BLaER1 (cell line): ENCODE data around the gene MGLL.

Experiments
- H3K27ac ChIP-seq: shearing (Covaris generic); formaldehyde crosslinking; 2 replicates; pipeline ENCODE4 v1.8.1; 2022
- H3K27me3 ChIP-seq: shearing (Covaris generic); formaldehyde crosslinking; 2 replicates; pipeline ENCODE4 v1.8.1; 2022
- H3K36me3 ChIP-seq: shearing (Covaris generic); formaldehyde crosslinking; 2 replicates; pipeline ENCODE4 v1.8.1; 2022
- H3K4me1 ChIP-seq: shearing (Covaris generic); formaldehyde crosslinking; 2 replicates; pipeline ENCODE4 v1.8.1; 2022
- H3K4me2 ChIP-seq: shearing (Covaris generic); formaldehyde crosslinking; 2 replicates; pipeline ENCODE4 v1.8.1; 2022
- H3K4me3 ChIP-seq: shearing (Covaris generic); formaldehyde crosslinking; 2 replicates; pipeline ENCODE4 v1.8.1; 2022
- H3K9ac ChIP-seq: shearing (Covaris generic); formaldehyde crosslinking; 2 replicates; pipeline ENCODE4 v1.8.1; 2022
- H3K9me3 ChIP-seq: shearing (Covaris generic); formaldehyde crosslinking; 2 replicates; pipeline ENCODE4 v1.8.1; 2022
- H4K20me1 ChIP-seq: shearing (Covaris generic); formaldehyde crosslinking; 2 replicates; pipeline ENCODE4 v1.8.1; 2022
- Cebpa-rat ChIP-seq: shearing (Covaris generic); IDR thresholded peaks from 2 replicates; pipeline ENCODE4 v1.8.1; 2022

Gene MGLL

GRCh38 chr3:127815001-127815400 lies 7.3 kb downstream of the MGLL start:
- H4K20me1 ChIP-seq = no peaks in the 10 kb centered on the region
- no peak for TF ChIP-seq Cebpa-rat
- no peak overlapping the region for H3K4me3 ChIP-seq
- no peak overlapping the region for H3K4me2 ChIP-seq
- no peaks in the 10 kb centered on the region for H3K36me3 ChIP-seq
- 0 out of 2 replicates have a peak, but pooled peaks cover 4% of the 10 kb centered on the region for H3K4me1 ChIP-seq
- H3K27me3 ChIP-seq = peaks cover 4% of the 10 kb centered on the region
- no peak overlapping the region for H3K27ac ChIP-seq
- H3K9me3 ChIP-seq = no peaks in the 10 kb centered on the region
- H3K9ac ChIP-seq = no peak overlapping the region

DNA sequence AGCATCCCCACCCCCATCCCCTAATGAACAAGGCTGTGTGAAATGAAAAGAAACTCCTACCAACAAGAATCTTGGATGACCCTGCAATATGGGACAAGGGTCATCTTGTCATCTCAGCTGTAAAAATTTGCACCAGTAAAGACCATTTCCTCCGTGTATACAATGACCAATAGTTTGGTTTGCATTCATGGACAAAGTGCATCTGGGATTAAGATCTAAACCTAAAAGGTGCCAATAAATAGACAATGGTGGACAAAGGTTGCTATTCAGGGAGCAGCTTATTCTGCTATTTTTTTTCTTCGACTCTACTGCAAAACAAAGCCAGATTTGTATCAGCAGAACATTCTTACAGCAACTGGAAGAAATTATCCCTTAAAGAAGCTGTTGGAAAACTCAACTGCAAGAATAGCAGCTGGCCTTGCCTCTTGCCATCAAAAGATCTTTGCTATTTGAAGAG lies 8.0 kb downstream of the MGLL start:
- no peak overlapping the region for H3K4me3 ChIP-seq
- H3K4me2 ChIP-seq = no peak overlapping the region
- no peaks in the 10 kb centered on the region for H3K27me3 ChIP-seq
- no peaks in the 10 kb centered on the region for H3K36me3 ChIP-seq
- H3K9me3 ChIP-seq = no peaks in the 10 kb centered on the region
- H4K20me1 ChIP-seq = no peaks in the 10 kb centered on the region
- H3K9ac ChIP-seq = no peak overlapping the region
- no peak for TF ChIP-seq Cebpa-rat
- H3K27ac ChIP-seq = no peak overlapping the region
- 0 out of 2 replicates have a peak, but pooled peaks cover 4% of the 10 kb centered on the region for H3K4me1 ChIP-seq

DNA sequence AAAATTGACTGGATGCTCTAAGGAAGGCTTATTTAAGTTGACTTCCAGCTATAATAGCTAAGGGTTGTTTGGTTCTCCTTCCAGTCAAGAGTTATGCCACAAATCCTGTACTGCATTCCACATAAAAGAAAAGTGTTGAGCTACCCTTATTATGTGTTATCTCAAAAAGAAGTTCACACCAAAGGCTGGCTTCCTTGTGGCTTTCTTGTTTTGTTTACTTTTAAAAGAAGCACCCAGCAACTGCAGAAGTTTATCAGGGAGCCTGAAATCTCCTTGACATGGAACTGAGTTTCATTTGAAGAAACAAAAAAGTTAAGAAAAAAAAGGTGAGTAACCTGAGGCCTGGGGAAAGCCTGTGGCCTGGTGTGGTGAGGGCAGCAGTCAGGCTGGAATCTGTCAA lies 10.2 kb downstream of the MGLL start:
- no peak overlapping the region for H3K9ac ChIP-seq
- TF ChIP-seq Cebpa-rat = no peak
- no peak overlapping the region for H3K27ac ChIP-seq
- H3K4me3 ChIP-seq = no peak overlapping the region
- no peak overlapping the region for H3K4me2 ChIP-seq
- no peaks in the 10 kb centered on the region for H3K9me3 ChIP-seq
- no peaks in the 10 kb centered on the region for H3K4me1 ChIP-seq
- no peaks in the 10 kb centered on the region for H3K36me3 ChIP-seq
- H4K20me1 ChIP-seq = no peaks in the 10 kb centered on the region
- no peaks in the 10 kb centered on the region for H3K27me3 ChIP-seq

GRCh38 chr3:127811717-127812116 lies 10.6 kb downstream of the MGLL start:
- H3K4me3 ChIP-seq = no peak overlapping the region
- H3K4me1 ChIP-seq = no peaks in the 10 kb centered on the region
- no peak overlapping the region for H3K27ac ChIP-seq
- H3K27me3 ChIP-seq = no peaks in the 10 kb centered on the region
- no peaks in the 10 kb centered on the region for H3K36me3 ChIP-seq
- H4K20me1 ChIP-seq = no peaks in the 10 kb centered on the region
- no peak for TF ChIP-seq Cebpa-rat
- no peak overlapping the region for H3K4me2 ChIP-seq
- H3K9ac ChIP-seq = no peak overlapping the region
- no peaks in the 10 kb centered on the region for H3K9me3 ChIP-seq

GRCh38 chr3:127809611-127810010 lies 12.7 kb downstream of the MGLL start:
- H3K4me3 ChIP-seq = no peak overlapping the region
- no peaks in the 10 kb centered on the region for H3K36me3 ChIP-seq

GRCh38 chr3:127809211-127809610 lies 13.1 kb downstream of the MGLL start:
- Histone ChIP-seq H3K4me3 (no peak overlapping the region), H3K36me3 (no peaks in the 10 kb centered on the region), H3K4me1 (no peaks in the 10 kb centered on the region), H4K20me1 (no peaks in the 10 kb centered on the region), H3K9me3 (no peaks in the 10 kb centered on the region), H3K4me2 (no peak overlapping the region), H3K27me3 (no peaks in the 10 kb centered on the region), H3K9ac (no peak overlapping the region), H3K27ac (no peak overlapping the region)
- no peak for TF ChIP-seq Cebpa-rat

More at GRCh38 chr3:127809611-127810010, 12.7 kb downstream of the MGLL start:
- Histone ChIP-seq H3K9ac (no peak overlapping the region), H3K27me3 (no peaks in the 10 kb centered on the region), H3K9me3 (no peaks in the 10 kb centered on the region), H3K4me1 (no peaks in the 10 kb centered on the region), H3K27ac (no peak overlapping the region), H3K4me2 (no peak overlapping the region), H4K20me1 (no peaks in the 10 kb centered on the region)
- no peak for TF ChIP-seq Cebpa-rat

GRCh38 chr3:127808197-127808596 lies 14.1 kb downstream of the MGLL start:
- Histone ChIP-seq H3K27me3 (no peaks in the 10 kb centered on the region), H3K4me3 (no peak overlapping the region), H3K4me1 (no peaks in the 10 kb centered on the region), H3K27ac (no peak overlapping the region), H4K20me1 (no peaks in the 10 kb centered on the region), H3K9me3 (no peaks in the 10 kb centered on the region), H3K4me2 (no peak overlapping the region), H3K36me3 (no peaks in the 10 kb centered on the region), H3K9ac (no peak overlapping the region)
- TF ChIP-seq Cebpa-rat = no peak

DNA sequence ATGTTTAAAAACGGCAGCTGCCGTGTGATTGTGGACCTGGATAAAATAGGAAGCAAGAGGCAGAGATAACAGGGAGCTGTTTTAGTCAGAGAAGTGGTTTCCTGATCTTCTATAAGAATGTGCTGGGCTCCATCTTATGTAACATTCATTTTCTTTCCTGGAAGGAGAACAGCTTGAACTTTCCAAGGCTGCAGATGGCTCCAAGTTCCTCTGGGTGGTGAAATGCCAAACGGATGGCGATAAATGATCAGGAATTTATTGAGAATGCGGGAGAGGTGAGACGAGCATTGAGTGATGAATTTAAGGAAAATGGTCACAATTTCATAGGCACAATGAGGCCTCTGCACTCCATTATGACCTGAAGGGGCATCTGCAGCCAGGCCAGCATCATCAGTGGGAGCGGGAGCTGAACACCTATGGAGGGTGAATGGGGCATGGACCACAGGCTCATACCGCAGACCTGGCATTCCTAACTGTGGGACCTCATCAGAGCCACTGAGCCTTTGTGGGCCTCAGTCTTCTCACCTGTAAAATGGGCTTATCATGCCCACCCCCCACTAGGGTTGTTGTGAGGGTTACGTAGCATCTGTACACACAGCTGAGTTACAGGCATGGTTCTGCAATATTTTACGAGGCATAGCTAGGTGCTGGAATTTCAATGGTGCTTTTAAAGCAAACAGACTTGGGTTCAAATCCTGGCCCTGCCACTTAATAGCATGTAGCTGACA lies 17.1 kb downstream of the MGLL start:
- TF ChIP-seq Cebpa-rat = no peak
- Histone ChIP-seq H3K36me3 (no peaks in the 10 kb centered on the region), H3K27me3 (no peaks in the 10 kb centered on the region), H3K4me3 (no peak overlapping the region), H4K20me1 (no peaks in the 10 kb centered on the region), H3K27ac (no peak overlapping the region), H3K4me2 (no peak overlapping the region), H3K4me1 (peaks cover 18% of the 10 kb centered on the region), H3K9me3 (no peaks in the 10 kb centered on the region), H3K9ac (no peak overlapping the region)

DNA sequence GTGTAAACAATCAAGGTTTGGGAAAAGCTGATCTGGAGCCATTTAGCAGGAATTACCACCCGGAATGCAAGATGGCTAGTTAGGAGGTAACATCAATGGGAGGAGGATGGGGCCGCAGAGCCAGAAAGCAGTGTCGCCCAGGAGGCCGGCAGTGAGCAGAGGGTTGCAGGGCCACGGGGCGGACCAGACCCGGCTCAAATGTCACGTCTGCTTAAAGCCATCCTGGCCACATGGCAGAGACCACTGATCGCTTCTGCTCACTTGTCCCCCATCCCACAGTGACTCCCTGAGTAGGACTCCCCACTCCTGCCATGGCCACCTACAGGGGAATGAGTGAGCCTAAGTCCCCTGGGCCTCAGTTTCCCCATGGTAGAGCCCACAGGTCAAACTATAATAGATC lies 18.2 kb downstream of the MGLL start:
- no peaks in the 10 kb centered on the region for H3K36me3 ChIP-seq
- H3K4me1 ChIP-seq = peaks cover 24% of the 10 kb centered on the region

GRCh38 chr3:127803619-127804018 lies 18.7 kb downstream of the MGLL start:
- Histone ChIP-seq H3K4me1 (peaks cover 24% of the 10 kb centered on the region), H3K4me3 (no peak overlapping the region), H3K36me3 (no peaks in the 10 kb centered on the region), H3K4me2 (no peak overlapping the region), H3K27me3 (no peaks in the 10 kb centered on the region), H3K9ac (no peak overlapping the region), H3K27ac (no peak overlapping the region), H4K20me1 (no peaks in the 10 kb centered on the region), H3K9me3 (no peaks in the 10 kb centered on the region)
- no peak for TF ChIP-seq Cebpa-rat

More for the DNA sequence above, 18.2 kb downstream of the MGLL start:
- Histone ChIP-seq H3K27me3 (no peaks in the 10 kb centered on the region), H3K9me3 (no peaks in the 10 kb centered on the region), H3K4me2 (no peak overlapping the region), H3K9ac (no peak overlapping the region), H3K27ac (no peak overlapping the region), H3K4me3 (no peak overlapping the region), H4K20me1 (no peaks in the 10 kb centered on the region)
- no peak for TF ChIP-seq Cebpa-rat

DNA sequence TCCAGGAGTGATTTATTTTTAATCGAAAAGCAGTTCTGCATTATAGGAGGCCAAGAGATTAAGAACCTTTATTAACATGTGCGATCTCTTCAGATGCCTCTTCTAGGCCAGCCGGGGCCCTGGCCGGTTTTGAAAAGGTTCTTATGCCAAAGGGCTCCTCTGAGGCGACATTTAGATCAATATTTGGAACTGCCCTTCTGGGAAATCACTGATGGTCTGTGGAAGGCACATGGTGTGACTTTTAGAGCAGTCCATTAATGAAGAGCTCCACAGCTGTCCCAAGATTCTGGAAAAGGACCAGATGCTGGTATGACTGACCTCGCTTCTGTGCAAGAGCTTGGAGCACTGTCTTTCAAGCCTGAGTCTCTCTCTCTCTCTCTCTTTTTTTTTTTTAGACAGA lies 19.7 kb downstream of the MGLL start:
- no peak overlapping the region for H3K27ac ChIP-seq
- no peaks in the 10 kb centered on the region for H3K9me3 ChIP-seq
- no peaks in the 10 kb centered on the region for H3K27me3 ChIP-seq
- no peak for TF ChIP-seq Cebpa-rat
- no peaks in the 10 kb centered on the region for H4K20me1 ChIP-seq
- H3K4me3 ChIP-seq = no peak overlapping the region
- no peaks in the 10 kb centered on the region for H3K36me3 ChIP-seq
- H3K9ac ChIP-seq = no peak overlapping the region
- no peak overlapping the region for H3K4me2 ChIP-seq
- H3K4me1 ChIP-seq = peaks cover 24% of the 10 kb centered on the region
